HCT116 (cell line): ENCODE data around the gene TMEM132C. TPM values are rescaled to one million over a fixed set of nuclear protein-coding genes. Genes with fewer than 3 reads are reported as not detected.

Source experiments
- ATAC-seq: fragments of 200-7000 bp; cut with Tn5 transposase; 2 replicates; pipeline ENCODE4 v1.9.1; 2020; ENCODE audit warnings: mild to moderate bottlenecking, moderate library complexity
- BruUV-seq: library from RNA; stranded (reverse); fragments of 400-500 nt; replicated peaks from 2 replicates; lab custom pipeline; 2021; lab: Mats Ljungman, UMichigan
- CTCF ChIA-PET: fragments of 300-600 bp; sonication (Branson Sonifier 250); formaldehyde crosslinking; loops from one replicate; lab custom pipeline; 2021; ENCODE audit warnings: antibody characterized with exemption; lab: Charles Lee
- POLR2A ChIA-PET: fragments of 300-600, 350-600 bp; sonication (Branson Sonifier 250); formaldehyde crosslinking; loops from one replicate; lab custom pipeline; 2021; ENCODE audit warnings: antibody characterized with exemption; lab: Charles Lee
- RAD21 ChIA-PET, 2 experiments: fragments of 300-600 bp; sonication (Branson Sonifier 250); formaldehyde crosslinking; loops; one replicate each; lab custom pipeline; 2023; ENCODE audit warnings: low total read pairs in 2 of 2; ENCODE audit not compliant: uncharacterized antibody in 2 of 2, unreplicated experiment in 2 of 2, low non-redundant PET in 1 of 2; lab: Charles Lee
- DNase-seq: peaks from one replicate; pipeline ENCODE4 v3.0.0-alpha.2; 2010; ENCODE audit warnings: low read depth, low spot score
- H2AFZ ChIP-seq: fragments of 200-600 bp; shearing (Covaris generic), sonication (generic); 2 replicates; pipeline ENCODE4 v1.6.1; 2017; ENCODE audit warnings: low read depth, mixed run types, mixed read lengths, antibody characterized with exemption, low read length; ENCODE audit not compliant: poor library complexity, severe bottlenecking
- H3K27ac ChIP-seq: 2 replicates; pipeline ENCODE4 v1.5.1; 2012; ENCODE audit warnings: low read depth, low read length
- H3K27me3 ChIP-seq: fragments of 200-600 bp; sonication (generic); 2 replicates; pipeline ENCODE4 v1.6.1; 2016; ENCODE audit warnings: mixed run types, low read length, mixed read lengths; ENCODE audit not compliant: insufficient read depth
- H3K36me3 ChIP-seq, 2 experiments: fragments of 200-500 bp in 1 of 2; fragments of 200-600 bp in 1 of 2; sonication (Bioruptor generic) in 1 of 2; sonication (generic) in 1 of 2; 2 replicates each; pipeline versions ENCODE4 v1.5.1 to v1.6.1; 2014 to 2016; ENCODE audit warnings: low read length in 2 of 2, inconsistent platforms in 1 of 2, mixed read lengths in 1 of 2, mixed run types in 1 of 2; ENCODE audit not compliant: insufficient read depth in 2 of 2, control insufficient read depth in 1 of 2
- H3K4me1 ChIP-seq, 2 experiments: fragments of 200-600 bp in 1 of 2; sonication (generic) in 1 of 2; 2 replicates each; pipeline versions ENCODE4 v1.5.1 to v1.6.1; 2012 to 2017; ENCODE audit warnings: low read length in 2 of 2, inconsistent platforms in 1 of 2, mild to moderate bottlenecking in 1 of 2, mixed read lengths in 1 of 2, mixed run types in 1 of 2, moderate library complexity in 1 of 2; ENCODE audit not compliant: insufficient read depth in 2 of 2, control insufficient read depth in 1 of 2
- H3K4me2 ChIP-seq: fragments of 200-600 bp; sonication (generic); 2 replicates; pipeline ENCODE4 v1.6.1; 2017; ENCODE audit warnings: mixed run types, low read length, mixed read lengths
- H3K4me3 ChIP-seq, 2 experiments: fragments of 200-600 bp in 1 of 2; sonication (generic) in 1 of 2; replicated peaks in 1 of 2; 2 replicates each; pipeline ENCODE4 v1.5.1; 2011 to 2016; ENCODE audit warnings: low read length in 2 of 2, control low read depth in 1 of 2, low read depth in 1 of 2, mild to moderate bottlenecking in 1 of 2, mixed read lengths in 1 of 2, mixed run types in 1 of 2
- H3K79me2 ChIP-seq: fragments of 200-600 bp; sonication (generic); 2 replicates; pipeline ENCODE4 v1.6.1; 2017; ENCODE audit warnings: mild to moderate bottlenecking, mixed run types, low read length, moderate library complexity, mixed read lengths; ENCODE audit not compliant: insufficient read depth
- H3K9ac ChIP-seq: fragments of 200-600 bp; sonication (generic); 2 replicates; pipeline ENCODE4 v1.6.1; 2016; ENCODE audit warnings: low read length, mixed read lengths
- H3K9me2 ChIP-seq: fragments of 200-600 bp; sonication (generic), shearing (Covaris generic); 2 replicates; pipeline ENCODE4 v1.6.1; 2017; ENCODE audit warnings: mixed run types, mild to moderate bottlenecking, moderate library complexity; ENCODE audit not compliant: insufficient read depth
- H3K9me3 ChIP-seq, 2 experiments: fragments of 200-500 bp in 1 of 2; fragments of 200-600 bp in 1 of 2; sonication (Bioruptor generic) in 1 of 2; sonication (generic) in 1 of 2; 2 replicates each; pipeline ENCODE4 v1.6.1; 2014 to 2017; ENCODE audit warnings: low read length in 2 of 2, mixed read lengths in 2 of 2, inconsistent platforms in 1 of 2, low read depth in 1 of 2, mild to moderate bottlenecking in 1 of 2, mixed run types in 1 of 2, moderate library complexity in 1 of 2; ENCODE audit not compliant: control insufficient read depth in 1 of 2, insufficient read depth in 1 of 2
- H4K20me1 ChIP-seq: fragments of 200-600 bp; sonication (generic), shearing (Covaris generic); 2 replicates; pipeline ENCODE4 v1.6.1; 2017; ENCODE audit warnings: mixed run types, mild to moderate bottlenecking, moderate library complexity; ENCODE audit not compliant: insufficient read depth
- CTCF ChIP-seq, 3 experiments: fragments of 200-600 bp in 1 of 3; sonication (generic) in 1 of 3; IDR thresholded peaks in 2 of 3; conservative IDR thresholded peaks in 1 of 3; 2 replicates each; pipeline ENCODE4 v1.5.1; 2012 to 2017; ENCODE audit warnings: low read depth in 2 of 3, low read length in 2 of 3, antibody characterized with exemption in 1 of 3, borderline replicate concordance in 1 of 3, control low read depth in 1 of 3, mild to moderate bottlenecking in 1 of 3, mixed read lengths in 1 of 3, mixed run types in 1 of 3, moderate library complexity in 1 of 3; ENCODE audit not compliant: insufficient read depth in 1 of 3
- ELF1 ChIP-seq: IDR thresholded peaks from 2 replicates; pipeline ENCODE4 v1.6.1; 2012; ENCODE audit warnings: low read depth, borderline replicate concordance
- EZH2 ChIP-seq: fragments of 200-600 bp; sonication (generic); IDR thresholded peaks from 2 replicates; pipeline ENCODE4 v1.6.1; 2017; ENCODE audit warnings: antibody characterized with exemption, mixed run types
- EZH2phosphoT487 ChIP-seq: fragments of 200-600 bp; IDR thresholded peaks from 2 replicates; pipeline ENCODE4 v1.6.1; 2018; ENCODE audit warnings: antibody characterized with exemption, borderline replicate concordance
- POLR2AphosphoS5 ChIP-seq: IDR thresholded peaks from 2 replicates; pipeline ENCODE4 v1.6.1; 2011; ENCODE audit warnings: mild to moderate bottlenecking, low read depth, low read length, moderate library complexity
- RAD21 ChIP-seq: IDR thresholded peaks from 2 replicates; pipeline ENCODE4 v1.6.1; 2012; ENCODE audit warnings: low read depth, mild to moderate bottlenecking
- REST ChIP-seq: IDR thresholded peaks from 2 replicates; pipeline ENCODE4 v1.6.1; 2012; ENCODE audit warnings: low read depth
- SIN3A ChIP-seq: IDR thresholded peaks from 2 replicates; pipeline ENCODE4 v1.6.1; 2012; ENCODE audit warnings: low read depth
- SRF ChIP-seq: IDR thresholded peaks from 2 replicates; pipeline ENCODE4 v1.6.1; 2012; ENCODE audit warnings: low read depth
- YY1 ChIP-seq: IDR thresholded peaks from 2 replicates; pipeline ENCODE4 v1.6.1; 2011; ENCODE audit warnings: low read length, low read depth, moderate library complexity, mild to moderate bottlenecking; ENCODE audit not compliant: insufficient replicate concordance; ENCODE audit errors: extremely low read depth
- ZBTB33 ChIP-seq: IDR thresholded peaks from 2 replicates; pipeline ENCODE4 v1.6.1; 2011; ENCODE audit warnings: mild to moderate bottlenecking, low read length, moderate library complexity; ENCODE audit not compliant: insufficient replicate concordance; ENCODE audit errors: extremely low read depth
- intact Hi-C: fragments of 100-400 bp; cut with micrococcal nuclease; formaldehyde crosslinking; loops from 2 replicates; pipeline ENCODE4 v1.10.0; 2022
- total RNA-seq: library from RNA; stranded (reverse); gene quantifications from one replicate; pipeline ENCODE4 v1.2.1, GENCODE V29; 2021; ENCODE audit not compliant: unreplicated experiment

The TMEM132C gene
- total RNA-seq, 1 experiment from 2014 or later = not detected

GRCh38 chr12:128385736-128386135 is 118.8 kb downstream of the TMEM132C start:
- ATAC-seq = no peak
- Histone ChIP-seq H3K9me3 (peaks cover 12 to 14% of the 10 kb centered on the region in 2 experiments; a peak in 2 of 4 replicates), H3K4me3 (no peak overlapping the region)
- no peak for TF ChIP-seq REST
- TF ChIP-seq, all 23 proteins: peak for 0
- RAD21 ChIA-PET = no interaction called here
- Histone ChIP-seq H3K27me3 (no peaks in the 10 kb centered on the region), H3K4me2 (no peak overlapping the region), H3K36me3 (no peaks in the 10 kb centered on the region), H3K27ac (no peak overlapping the region), H3K4me1 (no peaks in the 10 kb centered on the region), H3K79me2 (no peaks in the 10 kb centered on the region), H3K9ac (no peak overlapping the region), H4K20me1 (no peaks in the 10 kb centered on the region), H3K9me2 (no peaks in the 10 kb centered on the region), H2AFZ (no peak overlapping the region)
- no peak for DNase-seq
- no TSS peak for BruUV-seq
- intact Hi-C loops = no loop called here
- CTCF ChIA-PET = no interaction called here
- POLR2A ChIA-PET = no interaction called here

- Histone ChIP-seq H3K9me3 (peaks cover 14% of the 10 kb centered on the region in 2 experiments; a peak in 2 of 4 replicates), H3K79me2 (no peaks in the 10 kb centered on the region), H3K4me1 (no peaks in the 10 kb centered on the region), H3K27me3 (no peaks in the 10 kb centered on the region), H4K20me1 (no peaks in the 10 kb centered on the region), H3K4me2 (no peak overlapping the region), H3K9me2 (no peaks in the 10 kb centered on the region), H3K9ac (no peak overlapping the region), H2AFZ (no peak overlapping the region), H3K27ac (no peak overlapping the region), H3K36me3 (no peaks in the 10 kb centered on the region), H3K4me3 (no peak overlapping the region)
- CTCF ChIA-PET = no interaction called here
- RAD21 ChIA-PET = no interaction called here
- POLR2A ChIA-PET = no interaction called here
- intact Hi-C loops = no loop called here
- ATAC-seq (no peak; the same call in 1 of the 2 replicates), DNase-seq (no peak)
- no TSS peak for BruUV-seq
- no peak for TF ChIP-seq POLR2AphosphoS5
- TF ChIP-seq SIN3A = no peak
- no peak for TF ChIP-seq EZH2
- no peak for TF ChIP-seq SRF
- TF ChIP-seq RAD21 = 0 out of 2 replicates have a peak, but pooled peaks have one; percentile 6
- peak in 2 of 3 experiments; percentile 10 to 13; a peak in 1 of 6 replicates for TF ChIP-seq CTCF (IDR thresholded peaks at IDR 0.05 in 2 of 3, conservative IDR thresholded peaks at IDR 0.05 in 1 of 3; ENCODE audit: borderline replicate concordance in 1 of 3, insufficient read depth in 1 of 3, low read depth in 2 of 3, low read length in 2 of 3)
- TF ChIP-seq ZBTB33 = no peak
- no peak for TF ChIP-seq ELF1
- no peak for TF ChIP-seq YY1
- no peak for TF ChIP-seq EZH2phosphoT487
Observed at GRCh38 chr12:128387811-128388422, 120.9 kb downstream of the TMEM132C start.
